Measurements from ENCODE around the gene ACVR1B.

ACVR1B gene

GRCh38 chr12:51917746-51918453 lies 33.6 kb upstream of the ACVR1B start:
- DNase-seq = no peak

GRCh38 chr12:51920046-51920445 lies 31.5 kb upstream of the ACVR1B start:
- no peak for DNase-seq

GRCh38 chr12:51921017-51921725 lies 30.3 kb upstream of the ACVR1B start:
- DNase-seq = no peak

DNA sequence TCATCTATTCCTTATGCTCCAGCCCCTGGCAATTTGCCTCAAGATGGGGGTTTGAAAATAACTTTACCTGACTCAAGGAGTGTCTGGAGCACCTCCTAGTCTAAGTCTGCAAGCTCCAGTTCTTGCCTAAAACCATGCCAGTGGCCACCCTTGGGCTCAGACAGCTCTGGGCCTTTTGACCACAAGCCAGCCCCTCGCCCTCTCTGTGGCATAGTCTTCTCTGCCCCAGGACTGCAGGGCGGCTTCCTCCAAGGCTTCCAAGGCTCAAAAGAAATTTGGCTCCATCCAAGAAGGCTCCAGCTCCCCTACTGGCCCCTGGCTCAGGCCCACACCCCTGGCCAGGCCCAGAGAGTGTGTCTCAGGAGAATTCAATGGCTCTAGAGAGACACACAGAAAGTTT lies 29.4 kb upstream of the ACVR1B start:
- DNase-seq = no peak

- DNase-seq = peak; percentile 50
Measured at GRCh38 chr12:51922762-51923505, 28.6 kb upstream of the ACVR1B start.

DNA sequence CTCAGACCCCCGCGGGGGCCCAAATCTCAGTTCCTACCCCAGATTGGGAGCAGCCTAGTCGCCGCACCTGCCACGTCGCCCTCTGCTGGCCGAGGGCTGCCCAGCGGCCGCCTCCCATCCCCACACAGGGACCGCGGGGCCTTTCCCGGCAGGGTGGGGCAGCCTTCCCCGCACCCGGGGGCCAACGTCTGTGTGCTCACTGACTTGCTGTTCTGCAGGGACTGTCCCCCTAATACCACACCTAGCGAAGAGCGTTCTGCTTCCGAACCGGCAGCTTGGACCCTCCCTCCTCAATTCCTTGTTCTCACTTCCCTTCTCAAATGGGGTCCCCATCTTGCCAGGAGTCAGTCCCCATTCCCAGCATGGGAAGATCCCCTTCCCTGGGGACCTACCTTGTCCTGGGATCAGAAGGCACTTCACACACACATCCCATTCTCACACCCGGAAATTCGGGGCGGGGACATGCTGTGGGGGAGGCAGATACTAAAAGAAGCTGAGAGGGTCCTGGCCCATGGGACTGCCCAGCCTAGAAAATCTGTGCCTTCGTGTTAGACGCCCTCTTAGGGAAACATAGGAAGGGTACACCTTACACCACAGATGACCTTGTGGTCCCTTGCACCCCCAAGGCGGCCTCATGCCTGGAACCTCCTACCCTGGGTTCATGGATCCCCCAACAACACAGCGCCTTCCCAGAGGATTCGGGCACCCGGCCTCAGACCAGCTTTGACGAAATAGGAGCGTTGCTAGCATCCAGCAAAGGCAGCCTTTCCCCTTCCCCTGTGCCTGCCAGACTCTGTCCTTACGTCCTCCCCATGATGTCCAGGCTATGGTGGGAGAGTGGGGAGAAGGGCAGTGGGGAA lies 27.8 kb upstream of the ACVR1B start:
- DNase-seq = peak; percentile 46

DNA sequence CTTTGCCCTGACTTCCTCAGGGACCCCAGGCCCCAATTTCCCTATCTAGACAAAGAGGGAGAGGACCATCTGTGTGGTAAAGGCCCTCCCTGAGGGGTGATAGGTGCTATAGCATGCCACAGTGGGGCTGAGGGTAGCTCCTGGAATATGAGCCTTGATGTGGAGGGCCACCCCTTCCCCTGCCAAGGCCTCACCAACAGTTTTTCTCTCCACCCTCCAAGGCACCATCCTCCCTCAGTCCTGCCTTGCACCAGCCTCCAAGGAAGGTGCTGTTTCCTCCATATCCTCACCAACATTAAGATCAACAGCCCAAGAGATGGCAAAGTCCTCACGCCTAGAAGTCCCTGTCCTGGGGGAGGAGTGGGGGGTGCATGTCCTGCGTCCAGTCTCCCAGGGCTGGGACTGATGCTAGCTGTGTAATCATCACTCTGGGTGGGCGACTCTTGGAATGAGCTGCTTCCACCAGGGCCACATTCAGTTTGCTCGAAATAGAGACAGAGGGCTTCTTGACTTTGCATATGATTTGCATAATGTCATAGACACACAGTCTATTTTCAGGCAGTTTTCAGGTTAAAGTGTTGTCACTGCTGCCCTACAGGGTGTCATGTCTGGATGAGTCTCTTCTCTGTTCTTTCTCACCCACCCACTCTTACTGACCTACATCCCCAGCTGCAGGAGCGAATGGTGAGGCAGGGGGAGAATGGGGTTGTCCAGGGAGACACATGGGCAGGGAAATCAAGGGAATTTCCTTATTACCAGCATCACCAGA lies 26.8 kb upstream of the ACVR1B start:
- DNase-seq = no peak

DNA sequence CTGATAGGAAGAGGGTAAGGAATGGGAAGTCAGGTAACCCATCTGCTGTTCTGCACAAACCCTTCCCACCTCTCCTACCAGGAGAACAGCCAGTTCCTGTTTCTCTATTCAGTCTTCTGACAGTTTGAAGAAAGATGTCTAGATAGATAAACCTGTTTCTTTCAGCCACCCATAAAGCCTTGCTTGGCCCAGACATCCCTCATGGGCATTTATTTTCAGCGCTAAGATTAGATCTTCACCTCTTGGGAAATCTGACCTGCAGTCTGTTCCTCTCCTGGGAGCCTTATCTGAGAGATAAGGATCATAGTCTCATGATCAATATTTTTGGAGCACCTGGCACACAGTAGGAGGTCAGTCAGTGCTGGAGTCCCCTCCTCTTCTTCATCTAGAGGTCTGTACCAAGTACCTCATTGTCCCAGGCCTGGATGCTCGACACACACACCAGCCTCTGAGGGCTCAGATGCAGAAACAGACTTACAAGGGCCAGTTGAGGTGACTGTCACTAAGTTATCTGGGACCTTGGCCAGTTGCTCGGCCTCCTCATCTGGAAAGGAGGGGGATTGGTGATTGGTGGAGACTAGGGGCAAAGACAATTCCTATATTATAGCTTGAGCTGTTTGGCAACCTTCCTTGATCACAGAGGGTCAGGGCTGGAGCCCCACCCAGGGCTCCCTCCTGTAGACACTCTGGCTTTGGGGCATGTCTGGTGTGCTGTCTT lies 26.0 kb upstream of the ACVR1B start:
- no peak for DNase-seq

- DNase-seq = no peak
Measured at GRCh38 chr12:51926064-51926632, 25.4 kb upstream of the ACVR1B start.

GRCh38 chr12:51926718-51927117 lies 24.8 kb upstream of the ACVR1B start:
- DNase-seq = peak; percentile 43

DNA sequence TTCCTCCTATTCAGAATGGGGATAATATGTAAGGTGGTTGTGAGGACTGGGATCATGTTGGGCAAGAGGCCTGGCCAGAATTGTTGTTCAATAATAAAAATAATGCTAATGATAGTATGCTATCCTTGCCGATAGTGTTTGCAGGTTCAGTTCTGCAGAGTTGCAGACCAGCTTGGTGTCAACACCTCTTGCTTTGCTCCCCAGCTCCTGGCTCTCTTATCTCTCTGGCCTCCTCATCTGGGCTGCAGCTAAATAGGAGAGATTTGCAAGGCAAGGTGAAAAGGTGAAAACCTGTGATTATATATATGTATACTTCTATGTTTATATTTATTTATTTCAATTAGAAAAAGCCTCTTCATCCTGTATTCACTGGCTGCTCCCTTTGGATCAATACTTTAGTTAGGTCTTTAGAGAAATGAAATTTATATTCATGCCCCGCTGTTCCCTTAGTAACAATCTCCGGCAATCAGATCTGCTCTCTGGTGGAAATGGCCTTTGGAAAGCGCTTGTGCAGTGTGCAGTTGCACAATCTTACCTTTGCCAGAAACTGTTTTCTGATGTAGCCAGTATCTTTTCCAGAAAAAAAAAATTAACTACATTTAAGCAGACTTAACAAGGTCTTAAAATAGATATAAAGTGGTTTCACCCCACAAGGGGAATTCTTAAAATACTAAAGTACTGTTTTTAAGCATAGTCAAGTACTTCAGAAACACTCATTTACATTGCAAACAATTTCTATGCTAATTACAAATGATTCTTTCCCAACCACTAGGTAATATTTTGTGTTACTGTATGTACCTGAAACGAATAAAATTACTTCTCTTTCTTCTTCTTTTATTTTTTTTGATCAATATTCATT lies 19.1 kb upstream of the ACVR1B start:
- DNase-seq = no peak

GRCh38 chr12:51934080-51934479 lies 17.4 kb upstream of the ACVR1B start:
- DNase-seq = no peak

DNA sequence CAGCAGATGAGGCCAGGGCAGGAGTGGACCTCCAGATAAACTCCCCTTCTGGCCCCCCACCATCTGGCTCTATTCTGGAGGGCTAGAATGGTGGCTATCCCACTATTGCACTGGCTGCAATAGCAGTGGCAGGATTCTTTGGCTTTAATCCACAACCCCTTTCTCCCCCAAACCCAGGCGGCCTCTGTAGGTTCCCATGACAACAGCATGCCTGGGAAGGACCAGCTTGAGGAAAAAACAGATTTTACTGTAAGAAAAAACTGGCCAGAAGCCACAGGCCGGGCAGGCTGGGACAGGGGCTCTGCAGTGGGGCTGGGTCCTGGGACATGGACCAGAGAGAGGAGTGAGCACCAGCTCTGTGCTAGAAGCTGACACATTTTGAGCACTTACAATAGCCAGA lies 13.6 kb upstream of the ACVR1B start:
- no peak for DNase-seq

- DNase-seq = no peak
Measured at GRCh38 chr12:51938726-51939125, 12.8 kb upstream of the ACVR1B start.

DNA sequence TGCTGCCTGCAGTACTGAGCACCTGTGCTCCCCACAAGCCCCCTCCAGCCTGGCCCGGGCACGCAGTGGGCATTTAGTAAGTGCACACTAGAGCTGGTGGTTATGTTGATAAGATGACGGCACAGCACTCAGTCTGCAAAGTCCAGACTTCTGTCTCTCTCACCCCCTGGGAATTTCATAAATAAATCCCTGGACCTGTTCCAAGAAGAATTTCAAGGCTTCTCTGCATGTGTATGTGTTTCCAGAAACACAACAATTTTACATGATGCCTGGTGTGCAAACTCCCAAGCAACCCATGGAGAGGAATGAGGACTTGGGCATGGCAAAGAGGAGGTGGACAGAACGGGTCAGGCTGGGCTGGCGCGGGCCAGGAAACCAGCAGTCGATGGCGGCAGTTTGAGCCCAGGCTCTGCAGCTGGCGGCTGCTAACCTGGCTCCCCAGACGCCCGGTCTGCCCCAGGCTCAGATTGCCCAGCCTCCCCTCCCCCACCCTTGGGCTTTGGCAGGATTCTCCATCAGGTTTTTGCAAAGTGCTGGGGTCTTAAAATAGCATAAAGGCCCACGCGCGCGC lies 10.4 kb upstream of the ACVR1B start:
- no peak for DNase-seq

DNA sequence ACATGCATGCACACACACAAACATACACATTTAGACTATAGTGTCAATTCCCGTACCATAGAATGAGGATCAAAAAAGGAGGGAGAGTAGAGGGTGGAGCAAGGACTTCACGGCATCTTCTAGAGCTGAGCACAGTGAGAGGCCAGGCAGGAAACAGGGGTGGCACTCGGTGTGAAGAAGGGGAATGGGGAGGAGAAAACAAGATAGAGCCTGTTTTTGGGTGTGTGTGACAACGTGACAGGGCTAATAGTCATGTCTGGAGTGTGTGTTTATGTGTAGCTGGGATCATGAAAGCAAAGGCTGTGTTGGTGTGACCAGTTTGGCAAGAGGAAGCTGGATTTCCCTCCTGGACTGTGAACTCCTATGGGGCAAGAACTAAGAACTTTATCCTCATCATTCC lies 9.9 kb upstream of the ACVR1B start:
- no peak for DNase-seq

DNA sequence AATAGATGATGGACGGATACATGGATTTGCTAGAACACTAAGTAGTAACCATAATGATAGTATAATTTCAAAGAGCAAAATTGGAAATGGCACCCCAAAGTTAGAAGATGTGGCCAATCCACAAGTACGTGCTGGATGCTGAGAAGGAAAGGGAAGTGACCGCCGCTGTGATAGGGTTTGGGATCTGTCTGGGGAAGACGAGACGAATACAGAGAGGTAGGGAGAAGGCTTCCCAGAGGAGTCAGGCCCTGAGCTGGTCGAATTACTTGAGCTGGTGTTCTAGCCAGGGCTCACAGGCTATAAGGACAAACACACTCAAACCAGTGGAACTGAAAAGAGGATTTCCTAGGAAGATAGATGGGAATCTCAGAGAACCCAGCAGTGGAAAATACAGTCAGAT lies 9.4 kb upstream of the ACVR1B start:
- DNase-seq = no peak

GRCh38 chr12:51942501-51943000 lies 8.9 kb upstream of the ACVR1B start:
- DNase-seq = no peak

- DNase-seq = no peak
Measured at GRCh38 chr12:51943346-51943745, 8.2 kb upstream of the ACVR1B start.
